Progenitor cell of endocrine pancreas (in vitro differentiated cells): ENCODE results near the gene UTP11. TPM values are rescaled to one million over a fixed set of nuclear protein-coding genes. Genes with fewer than 3 reads are reported as not detected.

Experiments used
- DNase-seq: peaks from one replicate; pipeline ENCODE4 v3.0.0; 2021; ENCODE audit warnings: low spot score; ENCODE audit not compliant: unreplicated experiment
- H3K27ac Mint-ChIP-seq: 2 replicates; pipeline ENCODE4 v1.8.0; 2021; ENCODE audit warnings: mild to moderate bottlenecking, moderate library complexity, mixed read lengths
- H3K27me3 Mint-ChIP-seq: 2 replicates; pipeline ENCODE4 v1.8.0; 2021; ENCODE audit warnings: mixed read lengths
- H3K36me3 Mint-ChIP-seq: 2 replicates; pipeline ENCODE4 v1.8.0; 2022; ENCODE audit warnings: mixed read lengths; ENCODE audit not compliant: insufficient read depth
- H3K4me1 Mint-ChIP-seq: 2 replicates; pipeline ENCODE4 v1.8.0; 2021; ENCODE audit warnings: low read depth, mixed read lengths
- H3K4me3 Mint-ChIP-seq: 2 replicates; pipeline ENCODE4 v1.8.0; 2021; ENCODE audit warnings: low read depth, mild to moderate bottlenecking, moderate library complexity, mixed read lengths
- H3K9me3 Mint-ChIP-seq: 2 replicates; pipeline ENCODE4 v1.8.0; 2021; ENCODE audit warnings: low read depth, mixed read lengths
- CTCF ChIP-seq: fragments of 200-600 bp; sonication (generic); IDR thresholded peaks from one replicate; pipeline ENCODE4 v1.5.0; 2021; ENCODE audit warnings: antibody characterized with exemption, mild to moderate bottlenecking; ENCODE audit not compliant: unreplicated experiment
- total RNA-seq: library from RNA; stranded (reverse); gene quantifications from 2 replicates; pipeline ENCODE4 v1.2.1, GENCODE V29; 2021

The UTP11 gene
- total RNA-seq, 1 donor from 2014 or later, result 23.8 TPM

- peak overlapping the region; percentile 41 for H3K27ac Mint-ChIP-seq
- H3K27me3 Mint-ChIP-seq, result peaks cover 70% of the 10 kb centered on the region
- TF ChIP-seq CTCF, result no peak
- no peak overlapping the region for H3K4me3 Mint-ChIP-seq
- H3K9me3 Mint-ChIP-seq, result no peaks in the 10 kb centered on the region
- H3K36me3 Mint-ChIP-seq, result no peaks in the 10 kb centered on the region
- no peak for DNase-seq
- H3K4me1 Mint-ChIP-seq, result peaks cover 1% of the 10 kb centered on the region
Measured at GRCh38 chr1:38043036-38043747, 30.7 kb downstream of the UTP11 start.

- H3K36me3 Mint-ChIP-seq, result no peaks in the 10 kb centered on the region
- peak overlapping the region; percentile 53 for H3K4me3 Mint-ChIP-seq
- H3K9me3 Mint-ChIP-seq, result no peaks in the 10 kb centered on the region
- H3K27ac Mint-ChIP-seq, result no peak overlapping the region
- no peak for TF ChIP-seq CTCF
- peaks cover 76% of the 10 kb centered on the region for H3K27me3 Mint-ChIP-seq
- no peak for DNase-seq
- H3K4me1 Mint-ChIP-seq, result peaks cover 1% of the 10 kb centered on the region
Measured at GRCh38 chr1:38044221-38045215, 32.0 kb downstream of the UTP11 start.

GRCh38 chr1:38045401-38046332 is 33.1 kb downstream of the UTP11 start:
- H3K4me3 Mint-ChIP-seq, result peak overlapping the region; percentile 21
- H3K36me3 Mint-ChIP-seq, result no peaks in the 10 kb centered on the region
- TF ChIP-seq CTCF, result no peak
- peaks cover 78% of the 10 kb centered on the region for H3K27me3 Mint-ChIP-seq
- no peak for DNase-seq
- peaks cover 1% of the 10 kb centered on the region for H3K4me1 Mint-ChIP-seq
- H3K27ac Mint-ChIP-seq, result no peak overlapping the region
- H3K9me3 Mint-ChIP-seq, result no peaks in the 10 kb centered on the region

- peak within 1 kb of the TSS; percentile 71 for H3K4me3 Mint-ChIP-seq
- H3K27ac Mint-ChIP-seq, result no peak within 1 kb of the TSS
- no peaks in the 10 kb centered on the region for H3K36me3 Mint-ChIP-seq
- no peak for TF ChIP-seq CTCF
- DNase-seq, result no peak
- H3K9me3 Mint-ChIP-seq, result no peaks in the 10 kb centered on the region
- H3K27me3 Mint-ChIP-seq, result peaks cover 76% of the 10 kb centered on the region
- H3K4me1 Mint-ChIP-seq, result peaks cover 1% of the 10 kb centered on the region
Measured at GRCh38 chr1:38046333-38046883, 33.9 kb downstream of the UTP11 start, which contains the start of gene POU3F1. Gene POU3F1, minus strand, starts transcription at chr1:38046793. Its CDS starts 50 bp downstream, at chr1:38046743.
